NCI-H128 (cell line): ENCODE data around the gene SCGB2B2.
"Not testable (repeated sequence)": the region's sequence is repeated elsewhere in the genome, so short reads cannot be mapped to it uniquely, and the experiment has no call there.

Experiments
- DNase-seq: peaks from one replicate; lab custom pipeline; 2025; ENCODE audit not compliant: unreplicated experiment; lab: John Stamatoyannopoulos, UW

SCGB2B2 gene

DNA sequence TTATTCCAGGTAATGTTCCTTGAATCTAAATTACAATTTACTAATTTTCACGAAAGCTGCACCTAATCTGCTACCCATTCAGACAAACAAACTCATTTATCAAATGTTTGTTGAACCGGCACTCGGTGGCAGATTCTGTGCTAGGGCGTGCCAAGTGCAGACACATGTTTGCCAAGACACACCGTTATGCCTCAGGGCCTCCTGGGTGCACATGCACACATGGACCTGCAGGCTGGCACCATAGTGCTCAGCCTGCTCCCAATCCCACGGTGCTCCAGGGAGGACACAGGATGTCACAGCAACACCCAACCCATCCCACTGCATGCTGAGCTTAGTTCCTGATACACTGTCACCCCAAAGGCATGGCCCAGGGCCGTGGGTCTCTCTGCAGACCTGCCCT is 7.7 kb downstream of the SCGB2B2 start:
- DNase-seq: no peak

DNA sequence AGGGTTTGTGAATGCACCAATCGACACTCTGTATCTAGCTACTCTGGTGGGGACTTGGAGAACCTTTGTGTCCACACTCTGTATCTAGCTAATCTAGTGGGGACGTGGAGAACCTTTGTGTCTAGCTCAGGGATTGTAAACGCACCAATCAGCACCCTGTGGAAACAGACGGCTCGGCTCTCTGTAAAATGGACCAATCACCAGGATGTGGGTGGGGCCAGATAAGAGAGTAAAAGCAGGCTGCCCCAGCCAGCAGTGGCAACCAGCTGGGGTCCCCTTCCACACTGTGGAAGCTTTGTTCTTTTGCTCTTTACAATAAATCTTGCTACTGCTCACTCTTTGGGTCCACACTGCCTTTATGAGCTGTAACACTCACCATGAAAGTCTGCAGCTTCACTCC is 8.3 kb downstream of the SCGB2B2 start:
- not testable (repeated sequence) for DNase-seq

DNA sequence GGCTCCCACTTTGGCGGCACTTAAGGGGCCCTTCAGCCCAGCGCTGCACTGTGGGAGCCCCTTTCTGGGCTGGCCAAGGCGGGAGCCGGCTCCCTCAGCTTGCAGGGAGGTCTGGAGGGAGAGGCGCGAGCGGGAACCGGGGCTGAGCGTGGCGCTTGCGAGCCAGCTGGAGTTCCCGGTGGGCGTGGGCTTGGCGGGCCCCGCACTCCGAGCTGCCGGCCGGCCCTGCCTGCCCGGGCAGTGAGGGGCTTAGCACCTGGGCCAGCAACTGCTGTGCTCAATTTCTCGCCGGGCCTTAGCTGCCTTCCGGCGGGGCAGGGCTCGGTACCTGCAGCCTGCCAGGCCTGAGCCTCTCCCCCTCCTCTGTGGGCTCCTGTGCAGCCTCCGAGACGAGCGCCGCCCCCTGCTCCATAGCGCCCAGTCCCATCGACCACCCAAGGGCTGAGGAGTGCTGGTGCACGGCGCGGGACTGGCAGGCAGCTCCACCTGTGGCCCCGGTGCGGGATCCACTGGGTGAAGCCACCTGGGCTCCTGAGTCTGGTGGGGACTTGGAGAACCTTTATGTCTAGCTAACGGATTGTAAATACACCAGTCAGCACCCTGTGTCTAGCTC is 8.8 kb downstream of the SCGB2B2 start:
- DNase-seq: peak; percentile 11

DNA sequence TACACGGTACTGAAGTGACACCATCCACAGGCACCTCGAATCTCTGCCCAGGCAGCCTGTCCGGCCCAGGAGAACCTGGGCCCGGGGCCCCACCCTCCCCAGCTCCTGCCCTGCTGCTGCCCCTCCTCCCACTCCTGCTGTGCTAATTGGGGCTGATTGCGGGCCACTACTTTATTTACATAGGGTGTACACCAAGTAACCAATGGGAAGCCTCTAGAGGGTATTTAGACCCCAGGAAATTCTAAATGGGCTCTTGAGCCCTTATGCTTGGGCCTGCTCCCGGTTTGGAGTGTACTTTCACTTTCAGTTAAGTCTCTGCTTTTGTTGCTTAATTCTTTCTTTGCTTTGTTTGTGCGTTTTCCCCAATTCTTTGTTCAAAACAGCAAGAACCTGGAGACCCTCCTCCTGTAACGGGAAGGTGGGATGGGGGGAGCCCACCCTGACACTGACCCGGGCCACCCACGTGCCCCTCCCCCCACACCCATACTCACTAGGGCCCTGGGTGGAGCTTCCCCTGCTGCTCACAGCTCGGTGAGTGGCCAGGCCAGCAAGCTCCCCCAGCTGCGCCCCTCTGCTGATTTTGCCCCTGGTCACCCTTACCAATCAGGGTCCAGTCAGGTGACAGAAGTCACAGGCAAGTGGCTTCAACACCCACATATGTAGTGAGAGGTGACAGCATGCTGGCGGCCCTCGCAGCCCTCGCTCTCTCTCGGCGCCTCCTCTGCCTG is 9.4 kb downstream of the SCGB2B2 start:
- DNase-seq: peak; percentile 21

DNA sequence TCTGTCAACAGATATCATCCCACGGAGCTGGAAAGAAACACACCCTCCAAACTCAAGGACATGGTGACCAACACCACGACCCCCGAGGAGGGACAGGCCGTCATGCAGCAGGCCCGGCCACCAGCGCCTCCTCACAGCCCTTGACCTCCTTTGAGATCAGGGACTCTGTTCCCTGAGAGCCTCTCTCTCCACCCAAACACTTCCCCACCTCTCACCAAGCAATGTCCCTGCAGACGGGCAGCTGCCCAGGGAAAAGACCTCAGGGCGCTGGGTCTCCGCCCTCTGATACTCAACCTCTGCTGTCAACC is 10.0 kb downstream of the SCGB2B2 start:
- no peak for DNase-seq

GRCh38 chr19:34666200-34666957 is 10.6 kb downstream of the SCGB2B2 start:
- DNase-seq: no peak

GRCh38 chr19:34665275-34665674 is 11.7 kb downstream of the SCGB2B2 start:
- DNase-seq: not testable (repeated sequence)

DNA sequence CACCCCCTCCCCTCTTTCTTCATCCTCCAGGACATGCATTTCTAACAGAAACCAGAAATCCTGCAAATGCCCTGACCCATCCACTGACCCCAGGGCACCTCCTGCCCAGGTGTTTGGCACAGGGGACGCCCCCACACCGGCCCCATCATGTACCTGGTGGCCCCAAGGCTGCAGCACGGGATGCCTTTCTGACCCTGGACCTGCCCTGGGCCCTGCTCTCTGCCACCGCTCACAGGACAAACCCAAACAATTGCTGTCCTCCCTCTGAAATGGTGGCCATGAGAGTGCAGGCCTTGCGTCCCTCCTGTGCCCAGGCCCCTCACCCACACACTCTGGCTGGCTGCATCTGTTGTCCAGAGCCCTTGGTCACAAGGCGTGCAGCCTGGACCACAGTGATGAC is 12.1 kb downstream of the SCGB2B2 start:
- DNase-seq: no peak

- no peak for DNase-seq
Measured at GRCh38 chr19:34664168-34664567, 12.8 kb downstream of the SCGB2B2 start.

GRCh38 chr19:34662919-34663318 is 14.0 kb downstream of the SCGB2B2 start:
- DNase-seq: no peak

GRCh38 chr19:34661357-34661756 is 15.6 kb downstream of the SCGB2B2 start:
- no peak for DNase-seq

GRCh38 chr19:34655651-34656050 is 21.3 kb downstream of the SCGB2B2 start:
- DNase-seq: no peak

GRCh38 chr19:34654796-34655195 is 22.2 kb downstream of the SCGB2B2 start:
- DNase-seq: no peak

- no peak for DNase-seq
Measured at GRCh38 chr19:34651747-34652146, 25.2 kb downstream of the SCGB2B2 start.

DNA sequence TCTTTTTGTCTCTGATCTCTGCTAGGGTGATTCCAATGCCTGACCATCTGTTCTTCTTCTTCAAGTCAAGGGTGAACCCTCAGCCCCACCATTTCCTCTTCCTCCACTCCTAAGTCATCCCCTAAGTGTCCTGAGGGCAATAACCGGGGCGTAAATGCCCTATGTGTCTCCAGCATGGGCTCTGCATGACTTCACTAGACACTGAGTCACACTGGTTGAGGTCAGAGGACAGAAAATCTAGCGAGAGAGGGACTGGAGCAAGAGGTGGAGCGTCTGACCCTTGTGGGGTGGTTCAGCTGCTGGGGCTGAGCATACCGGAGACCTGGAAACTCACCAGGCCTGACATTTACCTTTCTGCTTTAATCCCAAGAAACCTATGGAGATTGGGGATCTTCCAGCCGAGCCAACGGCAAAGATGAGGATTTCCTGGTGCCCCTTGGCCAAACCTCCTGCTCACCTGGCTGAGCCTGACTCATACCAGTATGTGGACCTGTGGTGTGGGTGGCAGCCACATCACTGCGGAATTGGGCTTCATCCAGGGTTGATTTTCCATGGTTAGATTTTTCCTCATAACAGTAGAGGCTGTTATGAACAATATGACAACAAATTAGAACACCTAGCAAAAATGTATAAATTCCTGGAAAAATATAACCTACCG is 26.9 kb downstream of the SCGB2B2 start:
- DNase-seq: no peak

- no peak for DNase-seq
Measured at GRCh38 chr19:34645551-34645950, 31.4 kb downstream of the SCGB2B2 start.

DNA sequence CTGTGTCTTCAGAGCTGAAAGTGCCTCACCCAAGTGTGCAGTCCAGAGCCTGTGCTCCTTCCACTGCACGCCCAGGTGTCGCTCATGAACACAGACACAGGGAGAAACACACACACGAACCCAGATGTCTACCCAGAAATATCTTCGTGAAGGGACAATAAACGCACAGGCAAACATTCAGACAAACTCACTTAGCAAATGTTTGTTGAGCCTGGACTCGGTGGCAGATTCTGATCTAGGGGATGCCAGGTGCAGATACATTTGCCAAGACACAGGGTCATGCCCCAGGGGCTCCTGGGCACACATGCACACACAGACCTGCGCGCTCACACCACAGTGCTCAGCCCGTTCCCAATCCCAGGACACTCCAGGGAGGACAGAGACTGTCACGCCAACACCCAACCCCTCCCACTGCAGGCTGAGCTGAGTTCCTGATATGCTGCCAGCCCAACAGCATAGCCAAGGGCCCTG is 31.9 kb downstream of the SCGB2B2 start:
- no peak for DNase-seq

- no peak for DNase-seq
Measured at GRCh38 chr19:34642241-34642640, 34.7 kb downstream of the SCGB2B2 start.

GRCh38 chr19:34639491-34640085 is 37.4 kb downstream of the SCGB2B2 start:
- peak; percentile 71 for DNase-seq

DNA sequence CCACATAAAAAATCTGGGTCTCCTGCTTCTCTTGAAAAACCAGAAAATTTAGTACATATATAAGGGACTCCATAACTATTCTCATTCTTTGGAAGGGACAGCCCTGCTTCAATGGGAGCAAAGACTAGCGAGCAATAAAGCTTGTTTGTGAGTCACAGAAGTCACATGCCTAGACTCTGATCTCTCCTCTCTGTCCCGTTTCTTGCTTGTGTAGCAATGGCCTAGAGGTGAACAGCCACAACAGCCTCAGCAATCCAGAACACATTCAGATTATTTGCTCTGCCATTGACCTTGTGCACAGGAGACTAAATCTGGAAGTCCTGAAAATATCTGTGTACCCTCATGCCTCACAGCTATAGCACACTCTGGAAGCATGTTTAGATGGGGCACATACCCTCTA is 43.2 kb downstream of the SCGB2B2 start:
- no peak for DNase-seq
